ENCODE data around the gene CDKN2B.

- no peak for TF ChIP-seq POLR2A (IDR thresholded peaks at IDR 0.05)
- TF ChIP-seq CTCF (IDR thresholded peaks at IDR 0.05) = no peak
Measured at GRCh38 chr9:22010866-22011625, 1.9 kb upstream of the CDKN2B start.

Data from upper lobe of left lung (tissue), 4 donors.